Stimulated activated CD8-positive, alpha-beta memory T cell treated with anti-CD3 and anti-CD28 coated beads, Interleukin-15, amount 100 ng/mL, for 4 hours (primary cell): ENCODE measurements around the gene SLC29A2.
A peak's percentile ranks its signal among the peaks of the same experiment; 100 is the strongest.
"Not testable (repeated sequence)": the region's sequence is repeated elsewhere in the genome, so short reads cannot be mapped to it uniquely, and the experiment has no call there.

Experiments used
- DNase-seq, 2 donors: peaks; one replicate each; pipeline ENCODE4 v3.0.0-alpha.2; 2020; ENCODE audit warnings: low read depth in 2 of 2

Gene SLC29A2

DNA sequence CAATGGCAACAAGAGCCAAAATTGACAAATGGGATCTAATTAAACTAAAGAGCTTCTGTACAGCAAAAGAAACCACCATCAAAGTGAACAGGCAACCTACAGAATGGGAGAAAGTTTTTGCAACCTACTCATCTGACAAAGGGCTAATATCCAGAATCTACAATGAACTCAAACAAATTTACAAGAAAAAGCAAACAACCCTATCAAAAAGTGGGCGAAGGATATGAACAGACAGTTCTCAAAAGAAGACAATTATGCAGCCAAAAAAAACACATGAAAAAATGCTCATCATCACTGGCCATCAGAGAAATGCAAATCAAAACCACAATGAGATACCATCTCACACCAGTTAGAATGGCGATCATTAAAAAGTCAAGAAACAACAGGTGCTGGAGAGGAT, 51.3 kb downstream of the SLC29A2 start:
- not testable (repeated sequence) for DNase-seq

DNA sequence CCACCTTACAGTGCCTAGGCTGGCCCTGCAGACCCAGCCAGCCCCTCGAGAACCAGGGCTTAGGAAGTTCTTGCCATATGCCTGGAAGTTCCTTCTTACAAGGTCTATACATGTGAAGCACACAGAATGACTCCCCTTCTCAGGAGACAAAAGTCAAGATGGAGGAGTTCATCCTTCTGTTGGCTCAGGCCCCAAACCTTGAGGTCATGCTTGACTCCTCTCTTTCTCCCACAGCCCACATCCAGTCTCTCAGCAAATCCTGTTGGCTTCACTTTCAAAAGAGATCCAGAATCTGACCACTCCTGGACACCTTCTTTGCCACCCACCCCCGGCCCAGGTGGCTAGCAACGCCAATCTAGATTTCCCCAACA, 53.0 kb downstream of the SLC29A2 start:
- DNase-seq, result no peak

DNA sequence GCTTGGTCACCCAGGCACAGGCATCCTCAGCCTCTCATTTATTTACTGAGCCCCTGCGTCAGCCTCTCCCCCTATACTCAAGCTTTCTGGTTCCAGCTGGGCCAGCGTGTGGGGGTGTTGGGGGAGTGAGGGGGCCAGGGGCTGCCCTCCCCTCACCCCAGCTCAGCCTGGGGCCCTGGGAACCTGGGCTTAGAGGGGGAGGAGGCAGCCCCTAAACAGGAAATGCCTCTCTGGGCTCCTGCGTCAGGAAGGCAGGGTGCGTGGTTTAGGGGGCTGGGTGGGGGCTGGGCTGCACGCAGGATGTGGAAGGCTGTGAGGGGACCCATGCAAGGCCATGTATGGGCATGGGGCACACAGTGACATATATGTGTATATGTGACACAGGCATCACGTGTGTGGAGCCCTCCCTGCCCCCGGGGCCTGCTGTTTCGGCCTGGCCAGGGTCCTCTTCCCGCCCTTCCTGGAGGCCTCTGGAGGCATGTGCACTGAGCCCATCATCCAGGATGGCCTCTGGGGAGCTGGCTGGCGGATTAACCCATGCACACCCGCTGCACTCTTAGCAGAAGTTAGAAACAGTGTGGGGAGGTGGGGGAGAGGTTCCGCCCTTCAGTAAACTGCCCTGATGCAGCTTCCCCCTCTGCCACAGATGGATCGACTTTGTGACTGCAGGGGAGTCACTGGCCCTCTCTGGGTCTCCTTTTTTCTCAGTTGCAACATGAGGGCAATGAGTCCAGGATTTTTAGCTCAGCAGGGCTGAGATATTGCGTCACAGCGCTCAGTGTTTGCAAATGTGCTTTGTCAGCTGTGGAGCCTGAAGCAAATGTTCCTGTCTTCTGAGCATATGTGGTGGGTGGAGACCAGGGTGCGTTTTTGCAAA, 53.6 kb downstream of the SLC29A2 start:
- DNase-seq, result peak in 1 of 2 donors; percentile 34

DNA sequence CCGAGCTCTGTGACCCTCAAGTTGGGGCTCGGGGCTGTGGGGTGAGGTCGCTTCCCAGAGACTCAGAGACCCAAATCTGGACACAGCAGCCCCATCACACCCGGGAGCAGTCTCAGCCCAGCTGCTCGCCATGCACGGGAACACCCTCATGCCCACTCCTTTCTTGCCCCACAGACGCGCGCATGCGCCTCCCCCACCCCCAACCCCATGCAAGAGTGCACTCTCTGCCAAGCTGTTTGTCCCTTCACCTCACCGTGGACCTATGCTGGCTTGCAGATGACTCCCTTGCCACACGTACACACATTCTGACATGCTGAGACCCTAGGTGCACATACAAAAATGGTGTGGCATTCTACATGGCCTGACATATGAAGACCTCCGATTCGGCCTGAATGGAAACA, 54.2 kb downstream of the SLC29A2 start:
- no peak for DNase-seq

DNA sequence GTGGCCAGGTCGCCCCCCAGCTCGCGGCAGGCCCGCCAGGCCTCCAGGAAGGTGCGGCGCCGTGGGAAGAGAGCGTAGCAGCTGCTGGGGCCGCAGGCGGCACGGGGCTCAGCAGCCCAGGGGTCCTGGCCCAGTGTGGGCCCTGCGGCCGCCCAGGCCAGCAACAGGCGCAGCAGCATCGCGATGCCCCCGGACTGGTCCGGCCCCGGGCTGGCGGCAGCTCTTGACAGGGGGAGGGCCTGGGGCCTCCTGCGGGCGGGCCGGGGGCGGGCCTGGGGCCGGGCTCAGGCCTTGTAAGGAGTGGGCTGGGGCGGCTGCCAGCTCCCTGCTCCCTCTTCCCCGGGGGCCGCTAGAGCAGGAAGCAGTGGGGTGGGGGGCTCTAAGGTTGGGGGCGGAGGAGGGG, 54.7 kb downstream of the SLC29A2 start, which contains the start of gene CD248:
Gene CD248 (minus strand): TSS at position 196 of the 403 bp plus-strand sequence. CDS start 17 bp downstream, at position 179.
- no peak for DNase-seq

DNA sequence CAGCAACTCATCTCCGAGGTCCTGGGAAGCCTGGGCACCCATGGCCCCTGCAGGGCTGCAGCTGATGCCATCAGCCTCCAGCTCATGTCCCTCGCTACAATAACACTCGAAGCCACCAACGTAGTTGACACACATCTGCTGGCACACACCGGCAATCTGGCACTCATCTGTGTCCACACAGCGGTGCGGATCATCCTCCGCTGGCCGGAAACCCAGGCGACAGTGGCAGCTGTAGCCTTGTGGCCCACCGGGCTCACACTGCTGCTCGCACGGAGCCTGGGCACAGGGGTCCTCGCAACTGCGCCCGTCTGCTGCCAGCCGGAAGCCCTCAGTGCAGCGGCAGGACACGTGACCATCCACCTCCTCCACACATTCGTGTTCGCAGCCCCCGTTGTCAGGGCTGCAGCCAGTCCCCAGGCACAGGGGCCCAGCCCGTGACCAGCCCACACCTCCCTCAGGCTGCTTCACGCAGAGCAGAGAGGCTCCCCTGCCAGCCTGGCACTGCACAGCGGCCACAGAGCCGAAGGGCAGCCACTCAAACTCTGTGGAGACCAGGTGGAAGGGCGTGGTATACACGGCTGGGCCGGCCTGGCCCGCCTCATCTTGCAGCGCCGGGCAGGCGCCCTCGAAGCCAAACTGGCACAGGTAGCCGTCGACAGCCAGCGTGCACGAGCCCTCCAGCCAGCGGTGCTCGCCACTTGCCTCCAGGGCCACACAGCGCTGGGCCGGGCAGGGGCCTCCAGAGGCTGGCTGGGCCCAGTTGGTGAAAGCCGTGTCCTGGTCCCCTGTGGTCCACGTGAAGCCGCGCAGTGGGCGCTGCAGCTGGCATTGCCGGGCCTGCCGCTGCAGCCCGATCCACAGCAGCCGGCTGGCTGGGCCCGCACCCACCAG, 55.4 kb downstream of the SLC29A2 start:
- no peak for DNase-seq

DNA sequence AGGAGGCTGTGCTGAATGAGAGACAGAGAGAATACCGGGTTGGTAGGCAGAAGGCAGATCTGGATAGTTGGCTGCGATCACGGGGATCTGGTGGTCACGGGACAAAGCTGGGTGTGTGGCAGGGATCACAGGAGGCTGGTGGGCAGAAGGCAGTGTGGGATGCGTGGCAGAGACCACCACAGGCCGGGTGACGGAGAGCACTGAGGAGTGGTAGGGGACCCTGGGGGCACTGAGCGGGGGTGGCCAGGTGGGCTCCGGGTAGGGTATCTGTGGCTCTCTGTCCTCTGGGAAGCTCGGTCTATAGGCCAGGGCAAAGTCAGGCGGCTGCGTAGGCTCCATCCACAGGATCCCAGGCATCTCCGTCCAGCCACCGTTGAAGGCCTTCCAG, 56.1 kb downstream of the SLC29A2 start:
- DNase-seq, result no peak

DNA sequence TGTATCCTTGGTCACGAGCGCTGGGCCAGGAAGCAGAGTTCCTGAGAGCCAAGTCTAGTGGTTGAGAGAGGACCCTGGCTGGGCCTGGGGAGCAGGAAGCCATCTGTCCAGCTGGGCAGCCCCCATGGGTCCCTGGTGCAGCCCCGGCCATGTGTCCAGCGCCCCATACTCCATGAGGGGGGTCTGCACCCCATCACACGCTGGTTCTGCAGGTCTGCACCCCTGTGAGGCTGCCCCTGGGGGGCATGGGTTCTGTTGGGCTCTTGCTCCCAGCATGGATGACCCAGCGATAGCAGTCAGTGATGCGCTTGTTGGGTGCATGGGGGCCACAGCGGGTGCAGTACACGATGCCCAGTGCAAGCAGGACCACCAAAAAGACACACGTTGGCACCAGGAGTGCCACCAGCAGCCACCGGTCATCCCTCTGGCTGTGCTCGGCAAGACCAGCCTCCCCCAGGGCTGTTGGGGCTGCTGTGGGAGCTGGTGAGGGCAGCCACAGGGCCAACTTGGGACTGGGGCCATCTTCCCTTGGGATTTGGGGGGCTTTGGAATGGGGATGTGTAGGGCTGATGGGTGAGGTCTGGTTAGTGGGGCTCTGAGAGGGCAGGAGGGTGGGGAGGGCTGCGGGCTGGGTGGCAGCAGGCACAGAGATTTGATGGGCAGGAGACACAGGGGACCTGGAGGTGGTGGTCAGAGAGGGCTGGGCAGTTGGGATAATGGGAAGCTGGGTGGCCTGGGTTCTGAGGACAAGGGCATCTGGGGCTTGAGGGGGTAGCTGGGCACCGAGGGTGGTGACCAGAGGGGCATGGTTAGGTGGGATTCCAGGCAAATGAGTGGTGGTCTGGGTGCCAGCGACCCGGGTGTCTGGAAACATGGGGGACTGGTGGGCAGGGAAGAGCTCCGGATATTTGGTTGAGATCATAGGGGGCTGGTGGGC, 56.7 kb downstream of the SLC29A2 start:
- no peak for DNase-seq

DNA sequence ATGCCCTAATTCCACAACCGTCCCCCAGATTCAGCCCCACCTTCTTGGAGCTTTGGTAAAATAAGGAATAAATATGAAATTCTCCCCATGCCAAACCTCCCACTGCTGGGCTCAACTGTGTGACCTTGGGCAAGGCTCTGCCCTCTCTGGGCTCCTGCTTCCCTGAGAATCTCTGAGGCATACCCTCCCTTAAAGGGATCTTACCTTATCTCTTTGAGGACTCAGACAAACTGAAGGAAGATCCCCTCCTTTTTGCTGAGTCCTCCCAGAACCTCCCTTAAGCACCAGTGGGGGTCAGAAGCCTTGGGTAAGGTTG, 57.4 kb downstream of the SLC29A2 start:
- DNase-seq, result no peak

DNA sequence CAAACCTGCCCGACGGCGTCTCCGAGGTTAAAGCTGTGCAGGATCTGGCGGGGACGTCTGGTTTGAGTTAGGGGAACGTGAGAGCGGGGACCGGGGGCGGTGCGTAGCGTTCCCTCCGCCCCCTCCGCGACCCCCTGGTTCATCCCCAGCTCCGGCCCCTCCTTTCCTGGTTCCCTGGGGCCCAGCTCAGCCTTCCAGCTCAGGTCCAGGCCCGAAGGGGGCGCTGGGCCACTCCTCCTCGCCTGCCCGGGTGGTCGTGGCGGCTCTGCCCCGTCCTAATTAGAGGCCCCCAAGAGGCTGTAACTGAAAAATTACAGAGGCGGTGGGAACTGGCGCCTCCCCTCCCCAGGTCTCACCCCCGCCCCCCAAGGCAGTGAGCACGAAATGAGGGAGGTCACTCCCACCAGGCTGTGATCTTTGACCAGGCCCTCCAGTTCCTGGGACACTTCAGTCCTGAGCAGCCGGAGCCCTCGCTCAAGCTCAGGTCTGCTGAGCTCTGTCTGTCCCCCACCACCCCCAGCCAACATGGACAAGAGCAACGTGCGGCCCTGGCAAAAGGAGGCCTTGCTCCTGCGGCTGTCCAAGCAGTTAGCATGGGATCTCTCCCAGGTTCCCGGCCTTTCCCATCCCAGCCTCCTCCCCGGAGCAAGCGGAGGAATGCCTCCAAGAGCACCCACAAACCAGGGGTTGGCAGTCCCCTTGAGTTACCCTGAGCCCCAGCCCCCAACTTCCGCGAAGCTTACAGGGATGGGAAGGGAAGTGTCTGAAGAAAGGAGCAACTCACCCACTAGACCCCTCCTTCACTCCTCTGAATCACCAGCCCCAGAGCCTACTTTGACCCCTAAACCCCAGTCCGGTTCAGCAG, 58.0 kb downstream of the SLC29A2 start:
- no peak for DNase-seq

DNA sequence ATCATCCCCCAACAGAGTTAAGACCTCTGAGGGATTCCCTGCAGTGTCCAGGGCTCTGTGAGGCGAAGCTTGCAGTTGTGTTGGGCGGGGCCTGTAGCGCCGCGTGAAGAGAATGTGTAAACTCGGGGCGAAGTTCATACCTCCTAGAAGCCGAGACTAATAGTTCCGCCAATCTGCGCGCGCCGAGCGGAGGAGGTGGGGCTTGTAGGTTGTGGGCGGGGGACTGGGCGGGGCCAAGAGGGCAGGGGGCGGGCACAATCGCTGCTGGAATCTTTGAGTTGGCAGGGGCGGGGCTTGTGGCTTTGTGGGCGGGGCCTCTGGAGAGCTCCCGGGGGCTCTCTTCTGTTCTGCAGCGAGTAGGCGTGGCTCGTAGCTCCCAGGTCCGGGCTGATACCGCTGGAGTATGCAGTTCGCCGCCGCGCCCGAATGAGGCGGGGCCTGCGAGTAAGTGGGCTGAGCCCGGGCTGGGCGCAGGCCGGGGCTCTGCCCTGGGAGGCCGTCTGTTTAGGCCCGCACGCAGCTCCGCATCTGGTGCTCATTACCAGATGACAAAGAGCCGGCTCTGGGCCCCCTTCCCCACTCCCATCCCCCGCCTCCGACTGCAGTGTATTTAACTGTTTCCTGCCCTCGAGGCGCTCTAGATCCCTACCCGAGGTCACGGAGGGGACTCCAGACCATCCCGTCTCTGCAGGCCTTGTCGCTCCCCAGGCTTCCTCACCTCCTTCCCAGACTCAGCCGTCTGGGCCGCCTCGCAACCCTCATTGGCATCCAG, 58.8 kb downstream of the SLC29A2 start:
- DNase-seq, result peak; percentile 89 to 96
